ENCODE data around the gene GAREM1.

GRCh38 chr18:32389191-32389590 lies 81.5 kb downstream of the GAREM1 start:
- TF ChIP-seq CTCF (IDR thresholded peaks at IDR 0.05; ENCODE audit: low read depth, low read length): no peak
- no peak for TF ChIP-seq POLR2A (IDR thresholded peaks at IDR 0.05; ENCODE audit: extremely low read depth, insufficient read length)
- no peak for TF ChIP-seq MAX (IDR thresholded peaks at IDR 0.05; ENCODE audit: low read depth, low read length)
- TF ChIP-seq MYC (IDR thresholded peaks at IDR 0.05; ENCODE audit: low read depth, low read length): no peak

All from NB4 (cell line).